HepG2 (cell line): ENCODE data around the gene PRXL2A. TPM values are rescaled to one million over a fixed set of nuclear protein-coding genes. Genes with fewer than 3 reads are reported as not detected.

Source experiments
- DNMT3B ChIP-seq: conservative IDR thresholded peaks from 2 replicates; pipeline ENCODE4 v1.6.1; 2016; ENCODE audit warnings: missing biosample characterization, control low read depth
- DPF2 ChIP-seq: sonication (generic); formaldehyde crosslinking; IDR thresholded peaks from 2 replicates; pipeline ENCODE4 v1.4.0; 2020; ENCODE audit warnings: mild to moderate bottlenecking, low read depth, missing genetic modification reagents, borderline replicate concordance
- KDM5A ChIP-seq: fragments of 200-600 bp; sonication (generic); IDR thresholded peaks from 2 replicates; pipeline ENCODE4 v1.7.0; 2018; ENCODE audit warnings: antibody characterized with exemption, mild to moderate bottlenecking, low read length, borderline replicate concordance
- NCOA5 ChIP-seq: sonication (generic); formaldehyde crosslinking; IDR thresholded peaks from 2 replicates; pipeline ENCODE4 v1.4.0; 2020; ENCODE audit warnings: missing genetic modification reagents
- YEATS4 ChIP-seq: sonication (generic); formaldehyde crosslinking; IDR thresholded peaks from 2 replicates; pipeline ENCODE4 v1.4.0; 2020; ENCODE audit warnings: missing genetic modification reagents, borderline replicate concordance
- ZNF552 ChIP-seq: sonication (generic); formaldehyde crosslinking; IDR thresholded peaks from 2 replicates; pipeline ENCODE4 v1.9.0; 2022; ENCODE audit warnings: missing genetic modification reagents, mild to moderate bottlenecking, borderline replicate concordance
- ZNF780A ChIP-seq: sonication (generic); formaldehyde crosslinking; IDR thresholded peaks from 2 replicates; pipeline ENCODE4 v1.8.0; 2022; ENCODE audit warnings: mild to moderate bottlenecking, missing genetic modification reagents, moderate library complexity
- ZNF792 ChIP-seq: IDR thresholded peaks from 2 replicates; pipeline ENCODE4 v1.6.1; 2016
- ZSCAN29 ChIP-seq: sonication (generic); formaldehyde crosslinking; conservative IDR thresholded peaks from 2 replicates; pipeline ENCODE4 v1.4.0; 2020; ENCODE audit warnings: mild to moderate bottlenecking, missing genetic modification reagents
- polyA plus RNA-seq, 8 experiments: library from polyadenylated mRNA; depleted of rRNA in 3 of 8; stranded (reverse) in 7 of 8; unstranded in 1 of 8; fragments of >200 nt; fragmentation: Illumina TruSeq in 4 of 8; extraction: Trizol in 4 of 8; gene quantifications; 2 replicates each; pipeline versions ENCODE4 v1.2.1 to v1.2.3, GENCODE V29; 2011 to 2016; ENCODE audit warnings: low read depth in 4 of 8, missing spikeins in 1 of 8, mixed read lengths in 1 of 8; ENCODE audit not compliant: insufficient read depth in 1 of 8
- total RNA-seq, 5 experiments: library from RNA; depleted of rRNA; stranded (reverse); fragments of >200 nt; fragmentation: Illumina TruSeq; extraction: Trizol; gene quantifications; 2 replicates each; pipeline ENCODE4 v1.2.3, GENCODE V29; 2016; ENCODE audit warnings: low read depth in 1 of 5
- TF ChIP-seq, protein P1 (sequence below): sonication (generic); formaldehyde crosslinking; IDR thresholded peaks from 2 replicates; pipeline ENCODE4 v1.4.0; 2020; ENCODE audit warnings: missing genetic modification reagents
- TF ChIP-seq, protein P2 (sequence below): sonication (generic); formaldehyde crosslinking; IDR thresholded peaks from 2 replicates; pipeline ENCODE4 v1.5.1; 2020; ENCODE audit warnings: missing genetic modification reagents, mild to moderate bottlenecking, borderline replicate concordance
- TF ChIP-seq, protein P3 (sequence below): sonication (generic); formaldehyde crosslinking; IDR thresholded peaks from 2 replicates; pipeline ENCODE4 v1.5.0; 2020; ENCODE audit warnings: mild to moderate bottlenecking, missing genetic modification reagents, borderline replicate concordance
- TF ChIP-seq, protein P4 (sequence below): sonication (generic); formaldehyde crosslinking; IDR thresholded peaks from 2 replicates; pipeline ENCODE4 v1.4.0; 2020; ENCODE audit warnings: missing genetic modification reagents
- TF ChIP-seq, protein P5 (sequence below): sonication (generic); formaldehyde crosslinking; IDR thresholded peaks from 2 replicates; pipeline ENCODE4 v1.4.0; 2020; ENCODE audit warnings: missing genetic modification reagents

The PRXL2A gene
- total and polyA plus RNA-seq, 2 of the 13 experiments (the other 11 are each of a cell fraction or from before 2014, with no cell fraction given), result 43.9 to 79.9 TPM

DNA sequence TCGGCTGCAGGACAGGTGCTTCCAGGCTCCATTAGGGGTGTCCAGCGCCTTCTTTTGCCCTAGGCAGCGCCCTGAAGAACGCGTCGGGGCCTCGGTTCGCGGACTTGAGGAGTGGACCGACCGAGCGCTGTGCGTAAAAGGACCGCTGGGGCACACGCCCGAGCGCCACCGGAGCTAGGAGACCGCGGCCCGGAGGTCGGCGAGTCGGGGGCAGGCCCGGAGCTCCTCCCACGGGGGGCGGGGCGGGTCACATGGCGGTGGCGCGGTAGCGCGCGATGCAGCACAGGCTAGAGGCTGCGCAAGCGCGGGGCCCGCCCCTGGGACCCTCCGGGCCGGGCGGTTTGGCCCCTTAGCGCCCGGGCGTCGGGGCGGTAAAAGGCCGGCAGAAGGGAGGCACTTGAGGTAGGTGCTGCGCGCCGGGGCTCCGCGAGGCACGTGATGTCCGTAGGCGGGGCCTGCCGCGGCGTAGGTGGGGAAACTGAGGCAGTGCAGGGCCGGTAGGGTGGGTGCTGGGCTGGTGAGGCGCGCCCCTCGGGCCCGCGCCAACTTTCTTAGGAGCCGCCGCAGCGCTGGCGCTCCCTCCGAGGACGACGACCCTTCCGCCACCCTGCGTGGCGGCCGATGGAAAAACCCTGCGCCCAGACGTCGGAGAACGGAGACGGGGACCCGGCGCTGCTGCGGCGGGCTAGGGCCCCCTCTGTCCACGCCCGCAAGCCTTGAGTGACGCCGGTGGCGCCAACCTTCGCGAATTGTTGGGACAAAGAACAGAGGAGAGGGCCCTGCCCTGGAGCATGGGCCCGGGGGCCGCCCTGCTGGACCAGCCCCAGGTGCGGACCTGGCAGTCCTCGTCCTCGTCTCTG is at the start of gene PRXL2A (continued):
- TF ChIP-seq, protein P1, sequence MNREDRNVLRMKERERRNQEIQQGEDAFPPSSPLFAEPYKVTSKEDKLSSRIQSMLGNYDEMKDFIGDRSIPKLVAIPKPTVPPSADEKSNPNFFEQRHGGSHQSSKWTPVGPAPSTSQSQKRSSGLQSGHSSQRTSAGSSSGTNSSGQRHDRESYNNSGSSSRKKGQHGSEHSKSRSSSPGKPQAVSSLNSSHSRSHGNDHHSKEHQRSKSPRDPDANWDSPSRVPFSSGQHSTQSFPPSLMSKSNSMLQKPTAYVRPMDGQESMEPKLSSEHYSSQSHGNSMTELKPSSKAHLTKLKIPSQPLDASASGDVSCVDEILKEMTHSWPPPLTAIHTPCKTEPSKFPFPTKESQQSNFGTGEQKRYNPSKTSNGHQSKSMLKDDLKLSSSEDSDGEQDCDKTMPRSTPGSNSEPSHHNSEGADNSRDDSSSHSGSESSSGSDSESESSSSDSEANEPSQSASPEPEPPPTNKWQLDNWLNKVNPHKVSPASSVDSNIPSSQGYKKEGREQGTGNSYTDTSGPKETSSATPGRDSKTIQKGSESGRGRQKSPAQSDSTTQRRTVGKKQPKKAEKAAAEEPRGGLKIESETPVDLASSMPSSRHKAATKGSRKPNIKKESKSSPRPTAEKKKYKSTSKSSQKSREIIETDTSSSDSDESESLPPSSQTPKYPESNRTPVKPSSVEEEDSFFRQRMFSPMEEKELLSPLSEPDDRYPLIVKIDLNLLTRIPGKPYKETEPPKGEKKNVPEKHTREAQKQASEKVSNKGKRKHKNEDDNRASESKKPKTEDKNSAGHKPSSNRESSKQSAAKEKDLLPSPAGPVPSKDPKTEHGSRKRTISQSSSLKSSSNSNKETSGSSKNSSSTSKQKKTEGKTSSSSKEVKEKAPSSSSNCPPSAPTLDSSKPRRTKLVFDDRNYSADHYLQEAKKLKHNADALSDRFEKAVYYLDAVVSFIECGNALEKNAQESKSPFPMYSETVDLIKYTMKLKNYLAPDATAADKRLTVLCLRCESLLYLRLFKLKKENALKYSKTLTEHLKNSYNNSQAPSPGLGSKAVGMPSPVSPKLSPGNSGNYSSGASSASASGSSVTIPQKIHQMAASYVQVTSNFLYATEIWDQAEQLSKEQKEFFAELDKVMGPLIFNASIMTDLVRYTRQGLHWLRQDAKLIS (CRISPR knock-in tag), result no peak
- TF ChIP-seq, protein P2, sequence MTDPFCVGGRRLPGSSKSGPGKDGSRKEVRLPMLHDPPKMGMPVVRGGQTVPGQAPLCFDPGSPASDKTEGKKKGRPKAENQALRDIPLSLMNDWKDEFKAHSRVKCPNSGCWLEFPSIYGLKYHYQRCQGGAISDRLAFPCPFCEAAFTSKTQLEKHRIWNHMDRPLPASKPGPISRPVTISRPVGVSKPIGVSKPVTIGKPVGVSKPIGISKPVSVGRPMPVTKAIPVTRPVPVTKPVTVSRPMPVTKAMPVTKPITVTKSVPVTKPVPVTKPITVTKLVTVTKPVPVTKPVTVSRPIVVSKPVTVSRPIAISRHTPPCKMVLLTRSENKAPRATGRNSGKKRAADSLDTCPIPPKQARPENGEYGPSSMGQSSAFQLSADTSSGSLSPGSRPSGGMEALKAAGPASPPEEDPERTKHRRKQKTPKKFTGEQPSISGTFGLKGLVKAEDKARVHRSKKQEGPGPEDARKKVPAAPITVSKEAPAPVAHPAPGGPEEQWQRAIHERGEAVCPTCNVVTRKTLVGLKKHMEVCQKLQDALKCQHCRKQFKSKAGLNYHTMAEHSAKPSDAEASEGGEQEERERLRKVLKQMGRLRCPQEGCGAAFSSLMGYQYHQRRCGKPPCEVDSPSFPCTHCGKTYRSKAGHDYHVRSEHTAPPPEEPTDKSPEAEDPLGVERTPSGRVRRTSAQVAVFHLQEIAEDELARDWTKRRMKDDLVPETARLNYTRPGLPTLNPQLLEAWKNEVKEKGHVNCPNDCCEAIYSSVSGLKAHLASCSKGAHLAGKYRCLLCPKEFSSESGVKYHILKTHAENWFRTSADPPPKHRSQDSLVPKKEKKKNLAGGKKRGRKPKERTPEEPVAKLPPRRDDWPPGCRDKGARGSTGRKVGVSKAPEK, result no peak
- TF ChIP-seq, protein P3, sequence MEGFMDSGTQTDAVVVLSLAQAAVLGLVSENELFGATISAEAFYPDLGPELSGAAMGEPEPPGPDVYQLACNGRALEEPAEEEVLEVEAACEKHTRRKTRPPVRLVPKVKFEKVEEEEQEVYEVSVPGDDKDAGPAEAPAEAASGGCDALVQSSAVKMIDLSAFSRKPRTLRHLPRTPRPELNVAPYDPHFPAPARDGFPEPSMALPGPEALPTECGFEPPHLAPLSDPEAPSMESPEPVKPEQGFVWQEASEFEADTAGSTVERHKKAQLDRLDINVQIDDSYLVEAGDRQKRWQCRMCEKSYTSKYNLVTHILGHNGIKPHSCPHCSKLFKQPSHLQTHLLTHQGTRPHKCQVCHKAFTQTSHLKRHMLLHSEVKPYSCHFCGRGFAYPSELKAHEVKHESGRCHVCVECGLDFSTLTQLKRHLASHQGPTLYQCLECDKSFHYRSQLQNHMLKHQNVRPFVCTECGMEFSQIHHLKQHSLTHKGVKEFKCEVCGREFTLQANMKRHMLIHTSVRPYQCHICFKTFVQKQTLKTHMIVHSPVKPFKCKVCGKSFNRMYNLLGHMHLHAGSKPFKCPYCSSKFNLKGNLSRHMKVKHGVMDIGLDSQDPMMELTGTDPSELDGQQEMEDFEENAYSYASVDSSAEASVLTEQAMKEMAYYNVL (CRISPR knock-in tag), result no peak
- TF ChIP-seq ZNF792 (CRISPR knock-in tag), result no peak; the same call in none of the 2 replicates
- TF ChIP-seq, protein P4, sequence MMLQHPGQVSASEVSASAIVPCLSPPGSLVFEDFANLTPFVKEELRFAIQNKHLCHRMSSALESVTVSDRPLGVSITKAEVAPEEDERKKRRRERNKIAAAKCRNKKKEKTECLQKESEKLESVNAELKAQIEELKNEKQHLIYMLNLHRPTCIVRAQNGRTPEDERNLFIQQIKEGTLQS (CRISPR knock-in tag), result no peak
- no peak for TF ChIP-seq DNMT3B (CRISPR knock-in tag)
- no peak for TF ChIP-seq KDM5A
- TF ChIP-seq YEATS4 (CRISPR knock-in tag), result peak; percentile 73
- TF ChIP-seq NCOA5 (CRISPR knock-in tag), result no peak
- TF ChIP-seq ZNF552 (CRISPR knock-in tag), result no peak
- TF ChIP-seq DPF2, result no peak
- TF ChIP-seq ZSCAN29 (CRISPR knock-in tag), result 0 out of 2 replicates have a peak, but pooled peaks have one; percentile 57
- TF ChIP-seq, protein P5, sequence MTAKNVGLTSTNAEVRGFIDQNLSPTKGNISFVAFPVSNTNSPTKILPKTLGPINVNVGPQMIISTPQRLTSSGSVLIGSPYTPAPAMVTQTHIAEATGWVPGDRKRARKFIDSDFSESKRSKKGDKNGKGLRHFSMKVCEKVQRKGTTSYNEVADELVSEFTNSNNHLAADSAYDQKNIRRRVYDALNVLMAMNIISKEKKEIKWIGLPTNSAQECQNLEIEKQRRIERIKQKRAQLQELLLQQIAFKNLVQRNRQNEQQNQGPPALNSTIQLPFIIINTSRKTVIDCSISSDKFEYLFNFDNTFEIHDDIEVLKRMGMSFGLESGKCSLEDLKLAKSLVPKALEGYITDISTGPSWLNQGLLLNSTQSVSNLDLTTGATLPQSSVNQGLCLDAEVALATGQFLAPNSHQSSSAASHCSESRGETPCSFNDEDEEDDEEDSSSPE (CRISPR knock-in tag), result peak; percentile 61; the same call in 1 of the 2 replicates
- TF ChIP-seq ZNF780A, result no peak
